Smooth muscle cell (in vitro differentiated cells): ENCODE results near the gene CEP63. TPM values are rescaled to one million over a fixed set of nuclear protein-coding genes. Genes with fewer than 3 reads are reported as not detected.

Experiments used
- DNase-seq: peaks from one replicate; lab custom pipeline; 2025; ENCODE audit not compliant: unreplicated experiment; lab: John Stamatoyannopoulos, UW
- H2AFZ ChIP-seq: fragments of 200-600 bp; sonication (generic); 2 replicates; pipeline ENCODE4 v1.6.0; 2016; ENCODE audit warnings: antibody characterized with exemption, low read depth, mild to moderate bottlenecking
- H3F3A ChIP-seq: fragments of 200-600 bp; sonication (generic); 2 replicates; pipeline ENCODE4 v1.6.0; 2017; ENCODE audit warnings: antibody characterized with exemption, low read depth
- H3K27ac ChIP-seq: fragments of 200-600 bp; sonication (generic); 2 replicates; pipeline ENCODE4 v1.5.1; 2016; ENCODE audit warnings: low read depth, mild to moderate bottlenecking
- H3K27me3 ChIP-seq: fragments of 200-600 bp; sonication (generic); 2 replicates; pipeline ENCODE4 v1.6.1; 2016; ENCODE audit warnings: low read depth, mild to moderate bottlenecking
- H3K36me3 ChIP-seq: fragments of 200-600 bp; sonication (generic); 2 replicates; pipeline ENCODE4 v1.5.1; 2016; ENCODE audit warnings: low read depth
- H3K4me1 ChIP-seq: fragments of 200-600 bp; sonication (generic); 2 replicates; pipeline ENCODE4 v1.5.1; 2016; ENCODE audit warnings: low read depth
- H3K4me2 ChIP-seq: fragments of 200-600 bp; sonication (generic); 2 replicates; pipeline ENCODE4 v1.6.0; 2016; ENCODE audit warnings: mild to moderate bottlenecking
- H3K4me3 ChIP-seq: fragments of 200-600 bp; sonication (generic); 2 replicates; pipeline ENCODE4 v1.5.1; 2016; ENCODE audit warnings: mild to moderate bottlenecking
- H3K79me2 ChIP-seq: fragments of 200-600 bp; sonication (generic); 2 replicates; pipeline ENCODE4 v1.6.0; 2016; ENCODE audit warnings: low read depth, mild to moderate bottlenecking
- H3K9ac ChIP-seq: fragments of 200-600 bp; sonication (generic); 2 replicates; pipeline ENCODE4 v1.6.0; 2016; ENCODE audit warnings: low read depth
- H3K9me3 ChIP-seq: fragments of 200-600 bp; sonication (generic); replicated peaks from 2 replicates; pipeline ENCODE4 v1.5.1; 2016; ENCODE audit warnings: low read depth
- H4K20me1 ChIP-seq: fragments of 200-600 bp; sonication (generic); 2 replicates; pipeline ENCODE4 v1.6.0; 2016; ENCODE audit warnings: low read depth
- CTCF ChIP-seq: fragments of 200-600 bp; sonication (generic); IDR thresholded peaks from 2 replicates; pipeline ENCODE4 v1.5.1; 2017; ENCODE audit warnings: borderline replicate concordance, mild to moderate bottlenecking, antibody characterized with exemption; ENCODE audit not compliant: insufficient read depth, poor library complexity, severe bottlenecking
- WGBS: methylation state at CpG from one replicate; pipeline ENCODE4 v1.1.7; 2016; ENCODE audit warnings: low lambda C conversion rate; 5-methylcytosine and 5-hydroxymethylcytosine counted together
- polyA plus RNA-seq: library from polyadenylated mRNA; unstranded; fragments of >200 nt; fragmentation: Nextera tagmentation; extraction: Ambion mirVana; gene quantifications from 2 replicates; pipeline ENCODE4 v1.2.1, GENCODE V29; 2016
- total RNA-seq: library from RNA; depleted of rRNA; stranded (reverse); fragments of >200 nt; gene quantifications from 2 replicates; pipeline ENCODE4 v1.2.3, GENCODE V29; 2014

CEP63 gene
- total and polyA plus RNA-seq, 2 experiments from 2014 or later: 16.9 to 24.5 TPM

DNA sequence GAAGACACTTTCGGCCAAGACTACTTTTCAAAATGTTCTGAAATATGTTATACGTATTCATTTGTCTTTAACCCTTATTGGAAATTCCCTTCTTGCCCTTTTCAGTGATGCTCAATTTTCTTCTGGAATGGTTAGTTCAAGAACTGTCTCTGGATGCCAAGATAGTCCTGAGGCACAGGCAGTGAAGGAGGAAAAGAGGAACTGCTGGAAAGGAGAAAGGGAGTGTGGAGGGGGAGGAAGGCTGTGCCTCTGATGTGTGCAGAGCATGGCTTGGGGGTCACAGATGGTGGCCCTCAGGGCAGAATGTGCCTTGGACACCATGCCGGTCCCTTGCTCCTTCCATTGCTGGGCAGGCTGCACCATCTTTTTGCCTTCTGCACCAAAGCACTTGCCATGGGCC, 73.7 kb downstream of the CEP63 start:
- Histone ChIP-seq H3K27me3 (no peaks in the 10 kb centered on the region), H3F3A (no peaks in the 10 kb centered on the region), H3K9me3 (no peaks in the 10 kb centered on the region), H3K4me3 (no peak overlapping the region), H3K4me2 (no peak overlapping the region), H4K20me1 (no peaks in the 10 kb centered on the region), H3K79me2 (no peaks in the 10 kb centered on the region), H3K9ac (no peak overlapping the region), H3K4me1 (no peaks in the 10 kb centered on the region), H3K36me3 (no peaks in the 10 kb centered on the region), H2AFZ (no peak overlapping the region), H3K27ac (no peak overlapping the region)
- 100% methylated on average over 3 of the region's 3 CpGs for WGBS
- TF ChIP-seq CTCF: no peak
- DNase-seq: no peak

DNA sequence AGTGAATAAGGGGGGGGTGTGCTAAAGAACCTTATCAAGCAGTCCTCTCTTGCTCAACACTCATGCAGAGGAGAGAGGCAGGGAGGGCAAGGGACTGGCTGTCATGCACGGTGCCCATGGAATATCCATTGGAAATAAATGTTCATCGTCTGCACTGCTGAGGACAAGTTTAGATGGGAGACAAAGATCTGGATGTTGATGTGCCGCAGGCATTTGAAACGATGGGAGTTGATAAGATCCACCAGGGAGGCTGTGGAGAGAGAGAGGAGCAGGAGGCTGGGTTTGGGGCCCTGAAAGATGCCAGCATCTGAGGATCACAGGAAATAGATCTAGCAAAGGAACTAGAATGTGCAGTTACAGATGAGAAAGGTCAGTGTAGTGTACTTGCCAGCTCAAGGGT, 76.2 kb downstream of the CEP63 start:
- Histone ChIP-seq H3K27me3 (no peaks in the 10 kb centered on the region), H3F3A (no peaks in the 10 kb centered on the region), H3K9ac (no peak overlapping the region), H3K79me2 (no peaks in the 10 kb centered on the region), H3K27ac (no peak overlapping the region), H3K9me3 (no peaks in the 10 kb centered on the region), H4K20me1 (no peaks in the 10 kb centered on the region), H3K36me3 (no peaks in the 10 kb centered on the region), H3K4me3 (no peak overlapping the region), H3K4me2 (no peak overlapping the region), H3K4me1 (no peaks in the 10 kb centered on the region), H2AFZ (no peak overlapping the region)
- TF ChIP-seq CTCF: no peak
- DNase-seq: no peak
- 86% methylated on average over 4 of the region's 4 CpGs for WGBS

- WGBS: 95% methylated on average over 6 of the region's 6 CpGs
- no peak overlapping the region for H3K4me3 ChIP-seq
- no peaks in the 10 kb centered on the region for H4K20me1 ChIP-seq
- H3K36me3 ChIP-seq: no peaks in the 10 kb centered on the region
- H3K27ac ChIP-seq: no peak overlapping the region
- no peaks in the 10 kb centered on the region for H3K79me2 ChIP-seq
- TF ChIP-seq CTCF: no peak
- no peaks in the 10 kb centered on the region for H3F3A ChIP-seq
- H3K4me1 ChIP-seq: no peaks in the 10 kb centered on the region
- H3K9me3 ChIP-seq: no peaks in the 10 kb centered on the region
- H3K27me3 ChIP-seq: no peaks in the 10 kb centered on the region
- no peak overlapping the region for H3K4me2 ChIP-seq
- no peak overlapping the region for H2AFZ ChIP-seq
- H3K9ac ChIP-seq: no peak overlapping the region
- no peak for DNase-seq
Measured at GRCh38 chr3:134563601-134564000, 77.7 kb downstream of the CEP63 start.

DNA sequence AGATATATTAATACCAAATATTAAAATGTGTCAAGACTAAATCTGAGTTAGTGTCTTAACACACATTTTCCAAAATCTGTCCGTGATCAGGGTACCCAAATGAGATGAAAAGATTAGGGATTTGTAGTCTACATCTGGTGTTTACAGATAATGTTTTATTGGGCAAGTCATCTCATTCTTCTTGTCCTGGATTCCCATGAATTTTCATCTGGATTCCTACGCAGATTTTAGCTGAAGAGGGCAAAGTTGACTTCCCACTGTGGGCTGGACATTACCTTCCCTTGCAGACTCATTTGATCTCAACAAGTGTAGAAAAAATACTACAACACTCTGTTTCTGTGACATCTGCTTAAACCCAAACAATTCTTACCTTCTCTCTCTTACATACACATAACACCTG, 79.1 kb downstream of the CEP63 start:
- Histone ChIP-seq H3F3A (no peaks in the 10 kb centered on the region), H4K20me1 (no peaks in the 10 kb centered on the region), H3K4me1 (no peaks in the 10 kb centered on the region), H3K9me3 (no peaks in the 10 kb centered on the region), H2AFZ (no peak overlapping the region), H3K79me2 (no peaks in the 10 kb centered on the region), H3K36me3 (no peaks in the 10 kb centered on the region), H3K27ac (no peak overlapping the region), H3K4me3 (no peak overlapping the region), H3K4me2 (no peak overlapping the region), H3K27me3 (no peaks in the 10 kb centered on the region), H3K9ac (no peak overlapping the region)
- DNase-seq: no peak
- 78% methylated on average over 2 of the region's 2 CpGs for WGBS
- no peak for TF ChIP-seq CTCF
